Astrocyte (in vitro differentiated cells and primary cell): ENCODE data around the gene NAV2.

Experiments used
- EZH2 ChIP-seq: IDR thresholded peaks from 2 replicates; pipeline ENCODE4 v1.6.1; 2012; ENCODE audit warnings: mild to moderate bottlenecking, low read length, inconsistent platforms; ENCODE audit not compliant: insufficient read depth
- TF ChIP-seq, protein P1 (sequence below): IDR thresholded peaks from 2 replicates; pipeline ENCODE4 v1.5.1; 2011; ENCODE audit warnings: low read depth, mild to moderate bottlenecking, inconsistent platforms, low read length, moderate library complexity; ENCODE audit not compliant: insufficient read depth

DNA sequence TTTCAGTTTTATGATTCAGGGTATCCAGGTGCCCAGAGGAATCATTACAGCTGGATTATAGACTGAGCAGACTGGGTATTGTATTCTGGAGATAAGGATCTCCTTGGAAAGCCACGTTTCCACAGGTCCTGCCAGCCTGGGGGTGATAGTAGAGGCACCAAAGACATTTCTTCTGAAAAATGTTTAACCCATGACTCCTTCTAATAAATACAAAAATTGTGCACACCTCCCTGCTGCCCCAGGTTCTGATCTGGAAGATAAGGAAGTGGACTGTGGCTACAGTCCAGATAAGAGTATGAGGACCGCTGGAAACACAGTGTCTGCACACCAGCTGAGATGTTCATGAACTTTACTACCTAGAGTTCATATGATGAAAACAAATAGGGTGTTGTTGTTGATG, 255.2 kb downstream of the NAV2 start:
- TF ChIP-seq, protein P1, sequence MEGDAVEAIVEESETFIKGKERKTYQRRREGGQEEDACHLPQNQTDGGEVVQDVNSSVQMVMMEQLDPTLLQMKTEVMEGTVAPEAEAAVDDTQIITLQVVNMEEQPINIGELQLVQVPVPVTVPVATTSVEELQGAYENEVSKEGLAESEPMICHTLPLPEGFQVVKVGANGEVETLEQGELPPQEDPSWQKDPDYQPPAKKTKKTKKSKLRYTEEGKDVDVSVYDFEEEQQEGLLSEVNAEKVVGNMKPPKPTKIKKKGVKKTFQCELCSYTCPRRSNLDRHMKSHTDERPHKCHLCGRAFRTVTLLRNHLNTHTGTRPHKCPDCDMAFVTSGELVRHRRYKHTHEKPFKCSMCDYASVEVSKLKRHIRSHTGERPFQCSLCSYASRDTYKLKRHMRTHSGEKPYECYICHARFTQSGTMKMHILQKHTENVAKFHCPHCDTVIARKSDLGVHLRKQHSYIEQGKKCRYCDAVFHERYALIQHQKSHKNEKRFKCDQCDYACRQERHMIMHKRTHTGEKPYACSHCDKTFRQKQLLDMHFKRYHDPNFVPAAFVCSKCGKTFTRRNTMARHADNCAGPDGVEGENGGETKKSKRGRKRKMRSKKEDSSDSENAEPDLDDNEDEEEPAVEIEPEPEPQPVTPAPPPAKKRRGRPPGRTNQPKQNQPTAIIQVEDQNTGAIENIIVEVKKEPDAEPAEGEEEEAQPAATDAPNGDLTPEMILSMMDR: no peak
- no peak for TF ChIP-seq EZH2
